OCI-LY7 (cell line): ENCODE data around the gene TRIM13. TPM values are rescaled to one million over a fixed set of nuclear protein-coding genes. Genes with fewer than 3 reads are reported as not detected.

Source experiments
- BruUV-seq: library from RNA; stranded (reverse); fragments of 400-500 nt; replicated peaks from 2 replicates; lab custom pipeline; 2021; lab: Mats Ljungman, UMichigan
- CTCF ChIA-PET: fragments of 300-600 bp; sonication (Branson Sonifier 250); formaldehyde crosslinking; loops from one replicate; lab custom pipeline; 2022; ENCODE audit warnings: antibody characterized with exemption; ENCODE audit not compliant: unreplicated experiment; lab: Charles Lee
- POLR2A ChIA-PET: fragments of 300-600 bp; sonication (Branson Sonifier 250); formaldehyde crosslinking; loops from one replicate; lab custom pipeline; 2022; ENCODE audit warnings: antibody characterized with exemption; lab: Charles Lee
- DNase-seq: peaks from one replicate; pipeline ENCODE4 v3.0.0-alpha.2; 2015; ENCODE audit warnings: low spot score
- H2AFZ ChIP-seq: fragments of 200-600 bp; sonication (generic), shearing (Covaris generic); 2 replicates; pipeline ENCODE4 v1.6.1; 2014; ENCODE audit warnings: mild to moderate bottlenecking, antibody characterized with exemption, low read length, moderate library complexity
- H3K27ac ChIP-seq: fragments of 200-600 bp; sonication (generic); 2 replicates; pipeline ENCODE4 v1.5.1; 2014; ENCODE audit warnings: mixed run types, low read depth, mild to moderate bottlenecking, moderate library complexity, low read length, inconsistent platforms; ENCODE audit not compliant: poor library complexity, severe bottlenecking
- H3K36me3 ChIP-seq: fragments of 200-600 bp; sonication (generic); 2 replicates; pipeline ENCODE4 v1.6.1; 2014; ENCODE audit warnings: mild to moderate bottlenecking, antibody characterized with exemption, low read length, moderate library complexity, mixed read lengths; ENCODE audit not compliant: insufficient read depth
- H3K4me1 ChIP-seq: fragments of 200-600 bp; sonication (generic); 2 replicates; pipeline ENCODE4 v1.5.1; 2014; ENCODE audit warnings: mild to moderate bottlenecking, low read length; ENCODE audit not compliant: insufficient read depth, poor library complexity, severe bottlenecking
- H3K4me2 ChIP-seq: fragments of 200-600 bp; sonication (generic); 2 replicates; pipeline ENCODE4 v1.6.1; 2014; ENCODE audit warnings: mild to moderate bottlenecking, low read length
- H3K4me3 ChIP-seq: fragments of 200-600 bp; sonication (generic); 2 replicates; pipeline ENCODE4 v1.5.1; 2014; ENCODE audit warnings: mild to moderate bottlenecking, low read depth, low read length; ENCODE audit not compliant: poor library complexity, severe bottlenecking
- H3K79me2 ChIP-seq: fragments of 200-600 bp; sonication (generic); 2 replicates; pipeline ENCODE4 v1.6.1; 2016; ENCODE audit warnings: low read depth, mild to moderate bottlenecking, low read length, moderate library complexity, mixed read lengths; ENCODE audit not compliant: insufficient read depth
- H3K9me2 ChIP-seq: fragments of 200-600 bp; sonication (generic); 2 replicates; pipeline ENCODE4 v1.6.1; 2016; ENCODE audit warnings: mild to moderate bottlenecking, low read length, mixed read lengths; ENCODE audit not compliant: insufficient read depth
- H3K9me3 ChIP-seq: fragments of 200-600 bp; sonication (generic); 2 replicates; pipeline ENCODE4 v1.6.1; 2014; ENCODE audit warnings: mild to moderate bottlenecking, mixed run types, low read length, mixed read lengths
- H4K20me1 ChIP-seq: fragments of 200-600 bp; sonication (generic); 2 replicates; pipeline ENCODE4 v1.6.1; 2014; ENCODE audit warnings: mild to moderate bottlenecking, antibody characterized with exemption, low read length, moderate library complexity, mixed read lengths; ENCODE audit not compliant: insufficient read depth
- CTCF ChIP-seq: fragments of 200-600 bp; sonication (generic); conservative IDR thresholded peaks from 2 replicates; pipeline ENCODE4 v1.5.1; 2014; ENCODE audit warnings: mild to moderate bottlenecking, antibody characterized with exemption, low read length, moderate library complexity, mixed read lengths
- EZH2phosphoT487 ChIP-seq: fragments of 200-600 bp; sonication (generic); IDR thresholded peaks from 2 replicates; pipeline ENCODE4 v1.6.1; 2018; ENCODE audit warnings: low read depth, borderline replicate concordance, mild to moderate bottlenecking, mixed run types, antibody characterized with exemption, low read length, moderate library complexity, mixed read lengths
- intact Hi-C: fragments of 100-400 bp; cut with micrococcal nuclease; formaldehyde crosslinking; loops from one replicate; pipeline ENCODE4 v1.10.0; 2022; ENCODE audit not compliant: unreplicated experiment
- total RNA-seq, 2 experiments: library from RNA; depleted of rRNA in 1 of 2; stranded (reverse); fragments of >200 nt in 1 of 2; shearing (Covaris generic) in 1 of 2; gene quantifications; 2 replicates each; pipeline ENCODE4 v1.2.3, GENCODE V29; 2014 to 2022

TRIM13 gene
- total RNA-seq, 2 experiments from 2014 or later: 12.5 to 13.8 TPM

DNA sequence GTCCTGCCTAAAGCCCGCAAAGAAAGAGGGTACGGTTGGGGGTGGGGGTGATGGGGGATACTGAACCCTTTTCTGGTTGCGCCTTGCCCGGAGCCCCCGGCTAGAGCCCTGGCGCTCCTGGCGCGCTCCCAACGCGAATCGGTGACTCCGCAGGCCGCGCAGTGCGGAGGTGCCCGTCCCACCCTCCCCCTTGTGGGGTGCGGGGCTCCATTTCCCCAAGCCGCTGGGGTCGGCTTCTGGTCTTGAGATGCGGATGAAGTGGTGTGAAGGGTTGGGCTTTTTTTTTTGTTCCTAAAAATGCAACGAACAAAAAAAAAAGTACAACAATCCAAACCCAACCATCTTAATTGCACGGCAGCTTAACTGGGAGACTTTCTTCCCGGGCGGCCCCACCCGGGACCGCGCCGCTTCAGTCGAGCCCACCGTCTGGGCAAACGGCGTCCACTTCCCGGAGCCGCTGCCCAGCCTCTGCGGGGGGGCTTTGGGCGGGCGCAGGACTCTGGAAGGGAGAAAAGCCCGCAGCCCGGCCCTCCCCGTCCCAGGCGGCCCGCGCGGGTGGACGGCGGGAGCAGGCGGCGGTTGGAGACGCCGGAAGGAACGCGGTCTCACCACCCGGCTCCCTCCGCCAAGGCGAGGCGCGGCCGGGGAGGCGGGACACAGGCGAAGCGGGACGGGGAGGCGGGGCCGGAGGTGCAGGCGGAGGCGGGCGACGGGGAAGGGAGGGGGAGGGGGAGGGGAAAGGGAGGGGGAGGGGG is 504 bp upstream of the TRIM13 start:
- Histone ChIP-seq H3K27ac (peak overlapping the region; percentile 60), H3K9me2 (no peaks in the 10 kb centered on the region), H3K36me3 (peaks cover 71% of the 10 kb centered on the region), H3K4me2 (peak overlapping the region; percentile 79), H3K79me2 (peaks cover 33% of the 10 kb centered on the region), H3K4me1 (peaks cover 39% of the 10 kb centered on the region), H3K4me3 (peak overlapping the region; percentile 68), H3K9me3 (no peaks in the 10 kb centered on the region), H2AFZ (peak overlapping the region; percentile 88), H4K20me1 (peaks cover 4% of the 10 kb centered on the region; the same call in 1 of the 2 replicates)
- TF ChIP-seq CTCF (no peak), EZH2phosphoT487 (no peak)
- DNase-seq: peak; percentile 89
- intact Hi-C loops: loop anchor here (2.0 to 10.0 kb wide), 7 partner anchors 86 to 916 kb away; no protein-coding TSS in a partner anchor
- ChIA-PET POLR2A (interaction anchor here (0.6 to 1.2 kb wide), 3 partner anchors 20 to 86 kb away, joined by 3 to 6 read pairs (median 3); no protein-coding TSS in a partner anchor), CTCF (interaction anchor here (0.5 to 1.5 kb wide), 4 partner anchors 84 to 915 kb away, joined by 3 to 7 read pairs (median 4); no protein-coding TSS in a partner anchor)
- no TSS peak for BruUV-seq

- H4K20me1 ChIP-seq: peaks cover 4% of the 10 kb centered on the region; the same call in 1 of the 2 replicates
- H3K4me3 ChIP-seq: peak overlapping the region; percentile 94
- TSS peak; percentile 74 for BruUV-seq
- intact Hi-C loops: loop anchor here (1.0 to 10.0 kb wide), 8 partner anchors 62 to 914 kb away; partner anchors contain the start of gene SPRYD7
- POLR2A ChIA-PET: interaction anchor here (0.8 to 1.9 kb wide), 11 partner anchors 13 to 808 kb away, joined by 3 to 6 read pairs (median 3); no protein-coding TSS in a partner anchor
- H2AFZ ChIP-seq: peak overlapping the region; percentile 84; the same call in 1 of the 2 replicates
- peak overlapping the region; percentile 83 for H3K4me2 ChIP-seq
- H3K9me2 ChIP-seq: no peaks in the 10 kb centered on the region
- TF ChIP-seq EZH2phosphoT487: no peak
- TF ChIP-seq CTCF: no peak
- H3K4me1 ChIP-seq: peaks cover 39% of the 10 kb centered on the region
- peak; percentile 16 for DNase-seq
- peaks cover 70% of the 10 kb centered on the region for H3K36me3 ChIP-seq
- H3K79me2 ChIP-seq: peaks cover 39% of the 10 kb centered on the region
- no peaks in the 10 kb centered on the region for H3K9me3 ChIP-seq
- H3K27ac ChIP-seq: peak overlapping the region; percentile 87
- CTCF ChIA-PET: interaction anchor here (0.6 to 1.5 kb wide), 8 partner anchors 21 to 1086 kb away, joined by 3 to 7 read pairs (median 4); no protein-coding TSS in a partner anchor
Measured at GRCh38 chr13:49997955-49998354, 1.1 kb downstream of the TRIM13 start.
